ENCODE measurements around the gene PAIP2.
"Not testable (repeated sequence)": the region's sequence is repeated elsewhere in the genome, so short reads cannot be mapped to it uniquely, and the experiment has no call there.

PAIP2 gene

DNA sequence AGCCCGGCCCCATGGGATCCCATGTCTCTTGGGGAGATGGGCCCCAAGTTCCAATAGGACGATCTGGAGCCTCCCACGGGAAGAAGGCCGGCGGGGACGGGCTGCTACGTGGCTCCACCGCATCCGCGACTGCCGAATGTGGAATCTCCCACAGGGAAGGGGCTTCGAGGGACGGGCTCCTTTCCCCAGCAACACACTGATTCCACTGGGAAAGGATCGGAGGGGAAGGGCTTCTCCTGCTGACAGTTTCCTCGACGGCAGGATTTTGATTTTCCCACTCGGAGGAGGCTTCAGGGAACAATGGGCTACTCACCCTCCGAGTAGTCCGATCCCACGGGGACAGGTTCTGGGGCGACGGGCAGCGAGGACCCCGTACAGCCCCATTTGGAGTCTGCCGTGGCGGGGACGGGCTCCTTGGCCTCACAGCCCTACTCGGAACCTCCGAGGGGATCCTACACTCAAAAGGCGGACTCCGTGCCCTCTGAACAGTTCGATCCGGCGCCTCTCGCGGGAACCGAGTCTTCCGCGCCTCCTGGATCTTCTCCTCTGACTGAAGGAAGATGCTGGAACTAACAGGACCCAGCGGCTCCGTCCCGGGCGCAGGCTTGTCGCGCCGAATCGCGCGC, 52.0 kb downstream of the PAIP2 start:
- DNase-seq, result peak; percentile 31 to 55 (median 37)

DNA sequence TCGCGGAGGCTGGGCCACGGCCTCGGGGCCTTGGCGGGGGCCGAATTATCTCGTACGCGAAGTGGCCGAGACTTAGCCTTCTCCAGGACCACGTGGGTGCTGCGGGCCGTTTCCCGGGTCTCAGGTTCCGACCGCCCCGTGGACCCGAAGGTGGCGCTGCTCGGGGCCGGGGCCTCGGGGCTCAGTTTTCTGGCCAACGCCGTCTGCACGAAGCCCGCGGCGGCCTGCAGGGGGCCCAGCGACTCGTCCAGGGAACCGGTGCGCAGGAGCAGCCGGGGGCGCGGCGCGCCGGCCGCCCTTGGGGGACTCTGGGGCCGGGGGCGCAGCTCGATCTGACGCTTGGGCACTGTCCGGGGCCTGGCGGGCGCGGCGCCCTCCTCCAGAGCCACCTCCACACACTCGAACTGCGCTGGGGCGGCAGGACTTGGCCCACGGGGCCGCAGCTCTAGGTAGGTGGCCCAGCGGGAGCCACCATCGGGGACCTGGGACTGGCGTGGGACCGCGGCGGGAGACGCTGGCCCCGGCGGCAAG, 52.5 kb downstream of the PAIP2 start:
- DNase-seq, result peak; percentile 29 to 55 (median 31)

DNA sequence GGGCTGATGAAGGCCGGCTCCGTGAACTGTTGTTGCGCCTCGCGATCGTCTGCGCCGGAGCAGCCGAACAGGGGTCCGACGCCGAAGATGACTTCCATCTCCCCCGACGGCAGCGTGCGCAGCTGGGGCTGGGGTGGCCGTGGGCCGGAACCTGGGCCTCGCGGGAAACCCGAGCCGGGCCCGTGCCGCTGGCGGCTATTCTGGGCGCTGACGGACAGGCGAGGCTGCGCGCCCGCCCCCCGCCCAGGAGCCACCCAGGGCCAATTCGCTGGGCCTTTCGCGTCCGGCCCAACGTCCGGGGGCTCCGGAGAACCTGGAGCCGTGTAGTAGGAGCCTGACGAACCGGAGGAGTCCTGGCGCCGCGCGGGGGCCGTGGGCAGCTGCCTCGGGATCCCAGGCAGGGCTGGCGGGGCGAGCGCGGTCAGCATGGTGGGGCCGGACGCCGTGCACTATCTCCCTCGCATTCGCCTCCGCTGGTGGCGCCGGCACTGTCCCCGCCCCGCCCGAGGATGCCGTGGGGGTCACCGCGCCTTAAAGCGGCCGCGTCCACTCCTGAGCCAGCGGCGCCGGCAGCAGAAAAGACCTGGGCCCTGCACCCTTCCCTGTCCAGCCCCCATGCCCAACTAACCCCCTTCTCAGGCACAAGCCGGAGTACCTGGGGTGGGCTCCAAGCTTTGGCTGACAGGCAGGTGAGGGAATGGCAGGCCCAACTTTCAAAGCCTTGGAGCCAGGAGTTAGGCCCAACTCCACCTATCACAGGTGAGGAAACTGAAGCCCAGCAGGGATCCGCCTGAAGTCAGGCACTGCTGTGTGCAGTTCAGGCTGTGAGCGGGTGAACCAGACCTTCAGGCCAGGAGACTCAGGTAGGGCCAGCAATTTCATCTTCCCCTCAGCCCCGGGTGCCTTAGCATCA, 53.3 kb downstream of the PAIP2 start, which contains the start of gene PROB1:
Gene PROB1 (minus strand): TSS at position 451 of the 913 bp plus-strand sequence. CDS start 23 bp downstream, at position 428.
- DNase-seq, result no peak

DNA sequence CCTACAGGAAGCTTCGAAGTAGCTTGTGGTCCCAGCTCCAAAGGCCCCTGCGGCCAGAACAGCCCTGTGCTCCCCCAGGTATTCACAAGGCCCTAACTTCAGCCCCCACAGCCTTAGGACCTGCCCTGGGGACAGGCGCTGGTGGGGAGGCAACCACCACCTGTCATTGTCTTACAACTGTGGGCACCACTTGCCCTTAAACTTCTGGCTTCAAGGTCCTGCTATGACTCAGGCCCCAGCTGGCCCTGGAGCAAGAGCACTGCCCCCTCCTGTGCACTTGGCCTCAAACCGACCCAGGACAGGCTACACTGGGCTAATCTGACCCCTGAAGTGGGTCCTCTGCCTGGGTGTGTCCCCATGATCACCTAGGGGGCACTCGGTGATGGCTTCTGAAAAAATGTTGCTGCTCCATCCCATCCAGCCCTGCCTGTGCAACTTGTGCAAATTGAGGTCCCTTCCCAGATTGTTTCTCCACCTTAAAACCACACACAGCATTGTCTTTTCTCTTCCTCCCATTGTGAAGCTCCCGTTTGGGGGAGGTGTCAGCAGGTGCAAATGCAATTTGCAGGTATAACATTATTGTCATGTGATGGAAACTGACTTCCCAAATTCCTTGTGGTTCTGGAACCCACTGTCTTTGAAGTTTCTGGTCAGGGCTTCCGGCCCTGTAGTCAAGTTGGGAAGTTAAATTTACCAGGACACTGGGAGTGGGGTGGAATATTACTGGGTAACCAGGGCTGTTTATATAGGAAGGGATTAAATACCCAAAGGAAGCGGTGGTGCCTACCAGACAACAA, 54.4 kb downstream of the PAIP2 start:
- DNase-seq, result no peak

DNA sequence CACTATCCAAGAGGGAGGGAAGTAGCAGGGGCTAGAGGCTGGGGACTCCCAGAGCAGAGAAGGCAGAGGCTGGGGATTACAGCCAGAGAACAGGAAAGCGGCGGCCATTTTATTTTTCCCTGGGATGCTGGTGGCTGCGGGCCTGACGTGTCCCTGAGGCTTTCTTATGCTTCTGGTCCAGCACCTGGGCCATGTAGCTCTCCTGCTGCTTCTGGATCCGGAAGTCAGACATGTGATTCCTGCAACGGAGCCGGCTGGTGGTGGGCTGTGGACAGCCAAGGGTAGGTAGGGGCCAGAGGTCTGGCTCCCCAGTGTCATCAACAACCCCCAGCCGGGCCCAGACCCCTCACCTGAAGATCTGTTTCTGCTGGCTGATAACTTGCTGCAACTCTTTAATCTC, 55.0 kb downstream of the PAIP2 start:
- DNase-seq, result no peak

DNA sequence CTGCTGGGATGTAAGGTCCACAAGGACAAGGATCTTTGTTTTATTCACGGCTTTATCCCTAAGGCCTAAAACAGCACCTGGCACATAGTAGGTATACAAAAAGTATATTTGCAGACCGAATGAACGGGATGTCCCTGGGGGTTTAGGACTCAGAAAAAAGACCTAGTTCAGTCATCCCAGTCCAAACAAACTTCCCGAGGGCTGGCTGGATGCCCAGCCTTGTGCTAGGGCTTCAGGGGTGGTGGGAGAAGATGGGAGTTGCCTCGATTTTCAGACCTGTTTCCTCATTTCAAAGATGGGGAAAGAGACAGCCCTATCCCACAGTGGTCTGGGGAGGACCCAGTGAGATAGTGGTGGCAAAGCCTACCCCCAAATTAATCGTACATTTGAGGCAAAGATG, 56.3 kb downstream of the PAIP2 start:
- no peak for DNase-seq

DNA sequence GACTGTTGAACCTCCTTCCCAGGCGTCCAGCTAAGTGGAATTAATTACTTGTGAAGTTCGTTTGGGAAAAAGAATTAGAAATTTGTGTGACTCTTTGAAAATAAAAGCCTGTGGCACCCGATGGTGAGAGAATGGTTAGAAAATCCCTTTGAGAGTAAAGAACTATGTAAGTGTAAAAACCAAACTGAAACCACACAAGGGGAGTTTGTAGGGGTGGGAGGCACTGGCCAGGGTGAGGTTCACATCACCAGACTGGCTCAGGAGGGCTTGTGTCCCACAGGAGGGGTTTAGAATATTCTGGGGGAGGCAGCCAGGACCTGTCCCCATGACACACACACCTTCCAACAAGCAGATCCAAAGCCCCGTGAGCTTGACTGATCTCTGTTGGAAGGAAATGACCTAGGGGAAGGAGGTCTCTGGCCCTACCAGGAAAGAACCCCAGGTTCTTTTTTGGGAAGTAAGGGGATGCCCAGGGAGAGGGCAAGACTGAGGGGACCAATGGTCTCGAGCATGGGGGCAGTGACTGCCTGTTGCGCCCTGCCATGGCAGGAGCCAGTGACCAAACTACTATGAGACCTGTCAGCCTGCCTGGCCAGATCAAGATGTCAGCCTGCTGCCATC, 58.0 kb downstream of the PAIP2 start:
- DNase-seq, result no peak

DNA sequence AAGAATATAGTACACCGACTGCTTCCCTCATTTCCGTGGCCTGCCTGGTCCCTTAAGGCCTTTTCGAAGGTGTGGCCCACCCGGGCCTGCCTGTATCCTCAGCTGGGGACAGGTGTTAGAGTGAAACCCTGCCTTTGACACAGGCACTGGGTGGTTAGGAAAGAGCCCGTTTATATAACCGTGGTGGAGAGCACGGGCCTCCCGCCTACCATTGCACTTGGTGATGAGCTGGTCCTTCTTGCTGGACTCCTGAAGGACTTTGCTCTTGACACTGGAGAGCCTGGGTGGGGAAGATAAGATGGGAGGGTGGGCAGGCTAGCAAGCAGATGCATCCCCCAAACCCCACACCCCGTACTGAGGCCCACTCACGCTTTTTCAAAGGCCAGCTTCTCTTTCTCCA, 59.9 kb downstream of the PAIP2 start:
- no peak for DNase-seq

DNA sequence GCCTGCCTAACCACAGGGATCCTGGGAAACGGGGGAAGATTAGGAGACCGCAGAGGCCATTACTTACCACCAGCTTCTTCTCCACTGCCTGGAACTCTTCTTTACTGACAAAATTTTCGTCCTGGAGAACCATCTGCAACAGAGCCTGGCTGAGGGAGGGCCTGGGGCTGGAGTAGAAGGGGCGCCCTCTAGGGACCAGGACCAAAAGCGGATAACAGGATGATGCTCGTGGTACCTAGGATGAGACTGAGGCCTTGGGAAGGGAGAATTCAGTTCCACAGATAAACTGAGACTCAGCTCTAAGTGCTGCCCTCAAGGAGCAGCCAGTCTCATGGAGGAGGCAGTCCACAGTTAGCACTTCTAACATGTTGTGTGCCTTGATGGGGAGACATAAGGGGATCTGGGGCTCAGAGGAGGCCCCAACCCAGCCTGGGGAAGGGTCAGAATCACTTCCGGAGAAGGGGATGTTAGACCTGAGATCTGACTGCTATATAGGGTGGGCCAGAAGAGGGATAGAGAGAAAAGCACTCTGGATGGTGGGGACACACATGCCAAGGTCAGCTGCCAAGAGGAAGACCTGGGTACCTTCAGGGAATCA, 61.0 kb downstream of the PAIP2 start:
- no peak for DNase-seq

DNA sequence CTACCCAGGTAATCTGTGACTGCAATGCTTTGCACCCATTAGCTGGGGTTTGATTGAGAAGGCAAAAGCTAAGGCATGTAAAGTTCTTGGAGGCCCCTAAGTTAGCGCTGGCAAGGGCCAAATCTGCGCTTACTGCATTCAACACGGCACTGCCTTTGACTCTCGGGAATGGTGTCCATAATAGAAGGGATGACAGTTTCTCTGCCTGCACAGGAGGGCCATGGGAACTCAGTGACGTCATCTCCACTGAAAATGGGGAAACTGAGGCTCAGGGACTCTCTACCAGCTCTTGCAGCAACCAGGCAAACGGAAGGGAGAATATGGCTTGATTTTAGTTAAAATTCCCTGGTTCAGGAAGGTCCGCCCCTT, 61.7 kb downstream of the PAIP2 start:
- no peak for DNase-seq

DNA sequence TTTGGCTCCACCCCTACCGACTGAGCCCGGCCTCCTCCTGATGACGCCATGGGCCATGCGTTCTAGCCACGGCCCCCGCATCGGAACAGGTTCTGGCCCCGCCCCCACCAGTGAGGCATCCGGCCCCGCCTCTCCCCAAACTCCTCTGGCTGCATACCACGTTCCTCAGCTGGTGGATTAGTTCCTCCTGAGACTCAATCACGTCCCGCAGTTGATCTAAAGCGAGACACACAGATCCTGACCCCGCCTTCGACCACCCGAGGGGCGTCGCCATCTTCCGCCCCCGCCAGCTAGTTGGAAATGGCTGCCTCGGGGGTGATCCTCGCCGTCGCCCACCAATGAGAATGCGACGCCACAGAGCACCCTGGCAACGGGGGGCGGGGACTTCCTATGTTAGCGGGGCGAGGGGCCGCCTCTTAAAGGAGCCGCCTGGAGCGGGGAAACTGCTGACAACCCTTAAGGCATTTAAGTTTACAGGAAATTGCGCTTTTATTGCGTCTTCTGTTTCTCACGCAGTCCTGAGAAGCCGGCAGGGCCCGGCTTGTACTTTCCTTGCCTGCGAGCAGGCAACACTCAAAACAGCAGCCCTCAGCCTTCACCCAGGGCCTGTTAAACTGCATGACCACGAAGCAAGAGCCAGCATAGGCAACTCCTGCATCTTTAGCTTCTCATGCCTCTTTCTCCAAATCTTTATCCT, 62.3 kb downstream of the PAIP2 start, which contains the start of gene SPATA24:
Gene SPATA24 (minus strand): TSS at position 303 of the 697 bp plus-strand sequence. CDS start 29 bp downstream, at position 274.
- DNase-seq, result peak; percentile 92 to 97 (median 95)

DNA sequence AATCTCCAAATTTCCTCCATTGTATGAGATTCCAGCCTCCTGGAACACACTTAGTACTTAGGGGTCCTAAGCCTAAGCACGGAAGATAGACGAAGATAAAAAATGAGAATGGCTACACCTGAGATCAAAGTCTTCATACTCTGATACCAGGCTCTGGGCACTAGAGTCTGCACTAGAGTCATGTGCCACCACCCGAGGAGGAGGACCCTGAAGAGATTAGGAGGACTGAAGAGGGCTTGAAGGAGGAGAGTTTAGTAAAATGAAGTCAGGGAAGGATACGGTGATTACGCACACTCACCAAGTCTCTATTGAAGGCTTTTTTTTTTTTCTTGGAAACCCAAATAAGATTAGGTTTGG, 62.8 kb downstream of the PAIP2 start:
- peak in 1 of 3 experiments; percentile 35 for DNase-seq

DNA sequence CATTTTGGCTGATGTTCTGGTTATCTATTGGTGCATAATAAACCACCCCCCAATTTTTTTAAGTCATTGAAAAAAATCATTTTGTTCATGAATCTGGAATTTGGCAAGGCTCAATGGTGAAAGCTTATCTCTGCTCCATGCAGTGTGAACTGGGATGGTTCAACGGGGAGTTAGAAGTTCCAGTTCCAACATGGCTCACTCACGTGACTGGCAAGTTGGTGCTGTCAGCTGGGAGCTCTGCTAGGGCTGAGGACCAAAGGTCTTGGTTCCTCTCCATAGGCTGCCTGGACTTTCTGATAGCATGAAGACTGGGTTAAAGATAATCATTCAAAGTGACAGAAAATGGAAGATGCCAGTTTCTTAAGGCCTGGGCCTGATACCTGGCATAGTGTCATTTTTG, 65.3 kb downstream of the PAIP2 start:
- no peak for DNase-seq

DNA sequence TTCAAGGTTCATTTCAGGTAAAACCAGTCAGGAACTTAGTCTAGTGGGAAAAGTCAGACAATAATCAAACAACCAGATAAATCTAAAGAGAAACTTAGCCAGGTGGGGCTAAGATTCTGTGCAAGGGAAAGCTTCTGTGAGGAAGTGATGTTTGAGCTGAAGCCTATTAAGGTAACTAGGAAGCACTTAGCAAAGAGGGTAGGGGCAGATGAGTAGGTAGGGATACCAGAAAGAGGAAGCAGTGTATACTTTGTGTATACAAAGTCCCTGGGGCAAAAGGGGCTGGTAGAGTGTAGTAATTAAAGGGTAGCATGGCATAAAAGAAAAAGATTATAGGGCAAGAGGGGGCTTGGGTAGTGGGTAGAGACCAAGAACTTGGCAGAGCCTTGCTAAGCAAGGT, 65.9 kb downstream of the PAIP2 start:
- DNase-seq, result no peak

DNA sequence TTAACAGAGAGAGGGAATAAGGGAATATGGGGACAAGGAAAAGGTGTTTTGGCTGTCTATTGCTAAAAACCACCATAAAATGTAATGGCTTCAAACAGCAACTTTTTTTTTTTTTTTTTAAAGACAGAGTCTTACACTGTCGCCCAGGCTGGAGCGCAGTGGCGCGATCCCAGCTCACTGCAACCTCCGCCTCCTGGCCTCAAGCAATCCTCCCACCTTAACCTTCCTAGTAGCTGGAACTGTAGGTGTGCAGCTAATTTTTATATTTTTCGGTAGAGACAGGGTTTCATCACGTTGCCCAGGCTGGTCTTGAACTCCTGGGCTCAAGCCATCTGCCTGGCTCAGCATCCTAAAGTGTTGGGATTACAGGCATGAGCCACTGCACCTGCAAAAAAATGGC, 66.5 kb downstream of the PAIP2 start:
- no peak for DNase-seq

DNA sequence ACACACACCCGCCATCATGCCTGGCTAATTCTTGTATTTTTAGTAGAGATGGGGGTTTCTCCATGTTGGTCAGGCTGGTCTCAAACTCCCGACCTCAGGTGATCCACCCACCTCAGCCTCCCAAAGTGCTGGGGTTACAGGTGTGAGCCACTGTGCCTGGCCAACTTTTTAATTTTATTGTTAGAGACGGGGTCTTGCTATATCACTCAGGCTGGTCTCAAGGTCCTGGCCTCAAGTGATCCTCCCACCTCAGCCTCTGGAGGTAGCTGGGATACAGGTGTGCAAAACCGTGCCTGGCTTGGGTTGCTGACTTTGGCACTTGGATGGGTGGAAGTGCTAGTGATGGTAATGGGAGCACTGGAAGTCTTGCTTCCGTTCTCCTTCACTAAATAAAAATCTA, 67.5 kb downstream of the PAIP2 start:
- DNase-seq, result not testable (repeated sequence)

DNA sequence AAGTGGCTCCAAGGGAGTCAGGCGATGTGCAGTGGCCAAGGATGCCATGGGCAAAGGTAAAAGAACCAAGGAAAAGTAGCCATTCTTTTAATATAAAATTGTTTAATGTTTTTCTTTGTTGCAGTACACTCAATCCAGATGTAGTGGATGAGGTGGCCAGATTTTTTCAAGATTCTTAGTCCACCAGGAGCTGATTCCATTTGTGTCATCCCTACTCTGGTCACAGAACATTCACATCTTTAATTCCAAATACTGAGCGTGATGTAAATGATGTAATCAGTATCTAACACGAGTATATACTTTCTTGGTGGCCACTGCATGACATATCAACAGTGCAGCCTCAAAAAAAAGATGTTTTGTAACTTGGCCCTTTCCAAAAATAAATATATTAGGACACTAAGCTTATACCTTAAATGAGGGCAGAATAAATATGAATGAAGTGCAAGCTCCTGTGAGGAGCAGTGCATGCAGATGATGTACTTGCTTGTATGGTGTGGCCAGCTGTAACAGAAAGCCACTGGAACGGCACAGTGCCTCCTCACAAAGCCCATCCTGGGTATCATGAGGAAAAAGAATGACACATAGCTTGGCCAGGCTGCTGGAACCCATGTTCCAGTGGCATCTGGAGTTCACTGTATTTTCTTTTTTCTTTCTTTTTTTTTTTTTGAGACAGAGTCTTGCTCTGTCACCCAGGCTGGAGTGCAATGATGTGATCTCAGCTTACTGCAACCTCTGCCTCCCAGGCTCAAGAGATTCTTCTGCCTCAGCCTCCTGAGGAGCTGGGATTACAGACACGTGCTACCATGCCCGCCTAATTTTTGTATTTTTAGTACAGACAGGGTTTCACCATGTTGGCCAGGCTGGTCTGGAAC, 68.7 kb downstream of the PAIP2 start:
- DNase-seq, result no peak

DNA sequence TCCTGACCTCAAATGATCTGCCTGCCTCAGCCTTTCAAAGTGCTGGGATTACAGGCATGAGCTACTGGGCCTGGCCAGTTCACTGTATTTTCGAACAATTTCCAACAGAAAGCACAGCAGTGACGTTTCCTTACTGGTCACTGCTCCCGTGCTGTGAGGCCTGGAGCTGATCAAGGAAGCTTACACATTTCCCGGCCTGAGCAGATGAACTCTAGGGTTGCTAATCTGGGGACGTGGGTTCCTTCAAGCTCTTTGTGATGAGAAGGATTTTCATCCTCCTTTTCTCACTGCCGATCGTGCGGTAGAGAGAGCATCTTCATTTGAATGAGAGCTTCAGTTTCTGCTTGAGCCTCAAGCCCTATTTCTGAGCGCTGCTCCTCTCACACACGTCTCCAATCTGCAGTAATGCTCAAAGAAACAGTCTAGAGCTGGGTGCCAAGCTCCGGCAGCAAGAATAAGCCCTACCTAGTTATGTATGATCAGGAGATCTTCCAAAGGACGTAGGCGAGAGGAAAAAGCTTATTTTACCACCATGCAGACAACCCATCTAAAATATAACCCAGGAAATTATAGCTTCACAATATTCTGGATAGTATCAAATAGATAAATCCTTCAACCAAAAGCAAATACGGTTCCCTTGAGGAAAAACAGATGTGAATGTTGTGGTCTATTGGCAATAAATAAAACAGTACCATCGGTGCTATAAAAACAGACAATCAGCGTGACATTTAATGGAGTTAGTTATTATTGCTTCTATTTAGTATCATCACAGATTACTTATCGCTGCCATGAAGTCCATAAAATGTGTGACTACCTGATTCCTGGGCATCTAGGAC, 69.6 kb downstream of the PAIP2 start:
- DNase-seq, result no peak

DNA sequence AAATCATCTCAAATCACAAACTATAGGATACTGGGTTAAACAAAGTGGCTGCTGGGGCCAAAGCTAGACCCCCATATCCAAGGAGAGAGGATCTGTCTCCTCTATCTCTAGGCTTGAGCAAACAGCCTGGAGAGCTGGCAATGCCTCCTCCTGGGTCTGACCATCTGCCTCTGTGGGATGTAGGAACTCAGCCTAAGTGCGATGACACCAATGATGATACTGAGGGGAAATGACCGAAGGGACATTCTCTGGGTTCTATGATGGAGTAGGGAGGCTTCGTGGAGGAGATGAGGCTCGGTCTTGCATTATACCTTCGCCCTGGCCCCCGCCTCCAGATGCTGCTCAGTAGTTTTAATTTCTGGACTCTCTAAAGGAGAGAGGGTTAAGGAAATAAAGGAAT, 71.5 kb downstream of the PAIP2 start:
- no peak for DNase-seq

DNA sequence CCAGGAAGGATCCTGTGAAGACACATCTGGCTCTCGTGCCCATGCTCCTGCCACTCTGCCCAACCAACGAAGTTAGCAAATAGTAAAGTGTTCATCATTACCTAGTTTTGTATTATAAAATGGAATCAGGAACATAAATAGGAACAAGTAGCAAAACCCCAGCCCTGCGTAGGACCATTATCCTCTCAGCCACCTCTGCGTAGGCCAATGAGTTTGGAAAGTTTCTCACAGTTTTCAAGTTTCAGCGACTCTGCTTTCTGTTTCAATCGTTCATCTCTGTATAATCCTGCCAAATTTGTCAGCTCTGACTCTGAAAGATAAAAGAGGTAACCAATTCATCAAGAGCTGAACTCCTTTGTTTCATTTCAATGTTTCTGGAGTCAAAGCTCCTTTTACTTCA, 72.3 kb downstream of the PAIP2 start:
- no peak for DNase-seq
